ENCODE data around the gene TBC1D9B.

GRCh38 chr5:179882338-179882737 lies 25.4 kb downstream of the TBC1D9B start:
- TF ChIP-seq POLR2A (IDR thresholded peaks at IDR 0.05) (no peak), CTCF (IDR thresholded peaks at IDR 0.05) (no peak)

Data from uterus (tissue), 2 donors.